SK-N-SH treated with all-trans-retinoic acid at 6 μM for 48 hours (cell line): ENCODE results near the gene ZNF433.

Experiments
- ATAC-seq: fragments of 200-7000 bp; cut with Tn5 transposase; 3 replicates; pipeline ENCODE4 v1.9.1; 2020; ENCODE audit warnings: mild to moderate bottlenecking, moderate library complexity
- ARNTL ChIP-seq: fragments of 450-650 bp; formaldehyde crosslinking; IDR thresholded peaks from 2 replicates; pipeline ENCODE4 v1.5.0; 2020; ENCODE audit warnings: low read depth, mild to moderate bottlenecking, moderate library complexity, borderline replicate concordance
- CREB5 ChIP-seq: fragments of 250-450 bp; sonication (Bioruptor Pico); IDR thresholded peaks from 2 replicates; pipeline ENCODE4 v1.5.1; 2020; ENCODE audit warnings: low read depth, mild to moderate bottlenecking, moderate library complexity
- CSRNP3 ChIP-seq: fragments of 250-450 bp; sonication (Bioruptor Pico); IDR thresholded peaks from 2 replicates; pipeline ENCODE4 v1.5.1; 2021; ENCODE audit warnings: mild to moderate bottlenecking, moderate library complexity
- ESRRG ChIP-seq: fragments of 250-450 bp; sonication (Bioruptor Pico); IDR thresholded peaks from 2 replicates; pipeline ENCODE4 v1.6.1; 2021; ENCODE audit warnings: mild to moderate bottlenecking
- GLIS3 ChIP-seq: fragments of 250-450 bp; sonication (Bioruptor Pico); IDR thresholded peaks from 2 replicates; pipeline ENCODE4 v1.5.0; 2020; ENCODE audit warnings: mild to moderate bottlenecking, moderate library complexity
- ISL1 ChIP-seq: fragments of 250-450 bp; sonication (Bioruptor Pico); IDR thresholded peaks from 2 replicates; pipeline ENCODE4 v2.1.2; 2022; ENCODE audit warnings: mild to moderate bottlenecking, moderate library complexity
- OSR1 ChIP-seq: fragments of 250-450 bp; sonication (Bioruptor Pico); IDR thresholded peaks from 2 replicates; pipeline ENCODE4 v1.8.0; 2022; ENCODE audit warnings: moderate library complexity, mild to moderate bottlenecking, inconsistent platforms
- PATZ1 ChIP-seq: fragments of 250-450 bp; sonication (Bioruptor Pico); IDR thresholded peaks from 2 replicates; pipeline ENCODE4 v1.8.0; 2020; ENCODE audit warnings: mild to moderate bottlenecking, moderate library complexity, borderline replicate concordance
- POU6F1 ChIP-seq: fragments of 250-450 bp; sonication (Bioruptor Pico); IDR thresholded peaks from 2 replicates; pipeline ENCODE4 v1.8.0; 2021; ENCODE audit warnings: low read depth, mild to moderate bottlenecking, moderate library complexity, borderline replicate concordance
- RARB ChIP-seq: fragments of 250-450 bp; sonication (Bioruptor Pico); IDR thresholded peaks from 2 replicates; pipeline ENCODE4 v1.8.0; 2021; ENCODE audit warnings: mild to moderate bottlenecking, moderate library complexity
- SNAI2 ChIP-seq: fragments of 250-450 bp; sonication (Bioruptor Pico); IDR thresholded peaks from 2 replicates; pipeline ENCODE4 v1.5.0; 2020; ENCODE audit warnings: mild to moderate bottlenecking, moderate library complexity
- TCF4 ChIP-seq: fragments of 250-450 bp; sonication (Bioruptor Pico); IDR thresholded peaks from 2 replicates; pipeline ENCODE4 v1.8.0; 2021; ENCODE audit warnings: mild to moderate bottlenecking, moderate library complexity, borderline replicate concordance
- TOX ChIP-seq: fragments of 250-450 bp; sonication (Bioruptor Pico); IDR thresholded peaks from 2 replicates; pipeline ENCODE4 v1.8.0; 2021; ENCODE audit warnings: mild to moderate bottlenecking, moderate library complexity, borderline replicate concordance
- TSHZ2 ChIP-seq: fragments of 250-450 bp; sonication (Bioruptor Pico); IDR thresholded peaks from 2 replicates; pipeline ENCODE4 v1.5.0; 2020; ENCODE audit warnings: mild to moderate bottlenecking, moderate library complexity
- ZC3H10 ChIP-seq: fragments of 250-450 bp; sonication (Bioruptor Pico); IDR thresholded peaks from 2 replicates; pipeline ENCODE4 v1.5.1; 2021; ENCODE audit warnings: mild to moderate bottlenecking, moderate library complexity
- ZFP3 ChIP-seq: fragments of 250-450 bp; sonication (Bioruptor Pico); IDR thresholded peaks from 2 replicates; pipeline ENCODE4 v1.5.0; 2020; ENCODE audit warnings: mild to moderate bottlenecking, moderate library complexity
- ZNF565 ChIP-seq: fragments of 450-650 bp; formaldehyde crosslinking; conservative IDR thresholded peaks from 2 replicates; pipeline ENCODE4 v1.5.0; 2020; ENCODE audit warnings: low read depth, mild to moderate bottlenecking, moderate library complexity
- ZNF70 ChIP-seq: fragments of 450-650 bp; formaldehyde crosslinking; IDR thresholded peaks from 2 replicates; pipeline ENCODE4 v1.5.0; 2020; ENCODE audit warnings: mild to moderate bottlenecking, moderate library complexity
- ZNF8 ChIP-seq: fragments of 450-650 bp; formaldehyde crosslinking; IDR thresholded peaks from 2 replicates; pipeline ENCODE4 v1.5.0; 2020; ENCODE audit warnings: mild to moderate bottlenecking, moderate library complexity

Gene ZNF433

GRCh38 chr19:11986754-11987153 lies 48.7 kb downstream of the ZNF433 start:
- no peak for ATAC-seq
- no peak for TF ChIP-seq GLIS3 (CRISPR knock-in tag)
- no peak for TF ChIP-seq POU6F1
- no peak for TF ChIP-seq ZNF565 (CRISPR knock-in tag)
- no peak for TF ChIP-seq CSRNP3
- TF ChIP-seq ESRRG (CRISPR knock-in tag): no peak
- TF ChIP-seq ZNF70 (CRISPR knock-in tag): no peak
- TF ChIP-seq PATZ1 (CRISPR knock-in tag): no peak
- TF ChIP-seq SNAI2: no peak
- no peak for TF ChIP-seq OSR1
- no peak for TF ChIP-seq ARNTL (CRISPR knock-in tag)
- TF ChIP-seq ISL1 (CRISPR knock-in tag): no peak
- TF ChIP-seq, all 23 proteins: peak for 0

GRCh38 chr19:11984986-11985385 lies 50.5 kb downstream of the ZNF433 start:
- ATAC-seq: no peak
- TF ChIP-seq PATZ1 (CRISPR knock-in tag): no peak
- no peak for TF ChIP-seq ZNF8 (CRISPR knock-in tag)
- TF ChIP-seq POU6F1: no peak
- no peak for TF ChIP-seq RARB (CRISPR knock-in tag)
- TF ChIP-seq CREB5 (CRISPR knock-in tag): no peak

GRCh38 chr19:11982526-11982925 lies 53.0 kb downstream of the ZNF433 start:
- ATAC-seq: no peak
- TF ChIP-seq TCF4 (CRISPR knock-in tag) (no peak), ZNF8 (CRISPR knock-in tag) (no peak), ZFP3 (no peak), ISL1 (CRISPR knock-in tag) (no peak), POU6F1 (no peak), CSRNP3 (no peak), TOX (CRISPR knock-in tag) (no peak), OSR1 (no peak), TSHZ2 (CRISPR knock-in tag) (no peak), ARNTL (CRISPR knock-in tag) (no peak), ZC3H10 (CRISPR knock-in tag) (no peak)
